ENCODE measurements around the gene ALCAM.

Gene ALCAM

GRCh38 chr3:105511031-105511430, 144.3 kb downstream of the ALCAM start:
- DNase-seq, result peak in 1 of 42 donors; percentile 12
- intact Hi-C loops (cut with DNase I), result no loop called here

GRCh38 chr3:105512061-105512460, 145.4 kb downstream of the ALCAM start:
- no peak for DNase-seq
- intact Hi-C loops (cut with DNase I), result no loop called here

- intact Hi-C loops (cut with DNase I), result no loop called here
- DNase-seq, result no peak
Measured at GRCh38 chr3:105513042-105513441, 146.3 kb downstream of the ALCAM start.

DNA sequence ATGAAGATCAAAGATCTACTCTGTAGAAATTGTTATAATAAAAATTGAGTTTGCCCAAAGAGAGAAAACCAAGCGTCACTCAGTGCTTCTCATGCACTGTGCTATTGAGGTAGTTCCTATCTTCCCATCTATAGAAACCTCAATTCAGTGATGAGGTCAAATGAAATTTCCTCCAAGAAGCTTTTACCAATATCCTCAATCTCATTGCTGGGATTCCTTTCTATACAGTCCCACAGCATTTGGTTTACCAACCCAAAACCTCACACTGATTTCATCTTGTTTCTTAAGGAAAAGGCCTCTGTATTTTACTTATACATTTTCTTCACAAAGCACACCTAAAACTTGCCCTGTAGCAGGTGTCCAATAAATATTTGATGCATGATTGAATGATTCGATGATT, 147.2 kb downstream of the ALCAM start:
- no peak for DNase-seq
- intact Hi-C loops (cut with DNase I), result no loop called here

DNA sequence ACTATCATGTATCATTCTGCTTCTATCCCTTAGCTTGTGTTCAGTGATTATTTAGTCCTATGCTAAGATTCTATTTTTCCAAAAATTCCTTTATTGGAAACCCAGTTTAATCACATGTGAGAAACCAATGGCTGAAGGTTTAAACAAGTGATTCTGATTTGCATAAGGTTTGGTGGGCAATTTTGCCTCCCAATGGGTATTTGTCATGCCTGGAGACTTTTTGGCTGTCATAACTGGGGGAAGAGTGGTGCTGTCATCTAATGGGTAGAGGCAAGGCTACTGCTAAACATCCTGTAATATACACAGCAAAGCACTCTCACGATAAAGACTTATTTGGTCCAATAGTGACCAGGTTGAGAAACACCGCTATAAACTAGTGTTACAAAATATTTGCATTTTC, 148.7 kb downstream of the ALCAM start:
- DNase-seq, result no peak
- intact Hi-C loops (cut with DNase I), result no loop called here

- intact Hi-C loops (cut with DNase I), result no loop called here
- peak in 11 of 42 donors; percentile 7 to 74 (median 36) for DNase-seq
Measured at GRCh38 chr3:105516972-105517371, 150.3 kb downstream of the ALCAM start.

- no peak for DNase-seq
- intact Hi-C loops (cut with DNase I), result loop anchor here (2.0 kb wide), 1 partner anchor 149 kb away; no protein-coding TSS in a partner anchor
Measured at GRCh38 chr3:105518203-105518602, 151.5 kb downstream of the ALCAM start.

DNA sequence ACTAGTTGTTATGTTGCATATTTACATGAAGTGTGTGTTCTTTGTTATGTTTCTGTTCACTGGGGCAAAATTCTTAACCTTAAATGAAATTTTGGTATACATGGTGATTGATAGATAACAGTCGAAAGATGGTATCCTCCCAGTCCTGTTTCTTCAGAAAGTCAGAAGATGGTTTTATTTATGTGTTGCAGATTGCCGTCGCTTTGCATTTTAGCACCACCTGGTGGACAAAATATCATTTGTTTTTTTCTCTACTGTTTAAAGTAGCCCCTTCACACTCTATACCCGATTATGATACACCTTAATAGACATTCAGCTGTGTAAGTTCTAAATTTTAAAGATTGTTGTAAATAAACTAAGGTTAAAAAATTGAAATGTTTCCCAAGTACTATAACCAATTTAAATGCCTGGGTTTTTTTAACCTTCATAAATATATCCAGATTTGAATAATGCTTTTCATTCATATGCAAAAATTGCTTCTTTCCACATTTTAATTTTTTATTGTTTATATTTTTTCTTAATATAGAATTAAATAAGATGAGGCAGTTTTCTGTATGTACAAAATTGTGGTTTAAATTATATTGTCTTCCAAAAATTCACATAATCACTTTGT, 152.2 kb downstream of the ALCAM start:
- peak in 19 of 42 donors; percentile 24 to 80 (median 47) for DNase-seq
- intact Hi-C loops (cut with DNase I), result loop anchor here (2.0 kb wide), 1 partner anchor 150 kb away; no protein-coding TSS in a partner anchor

- intact Hi-C loops (cut with DNase I), result no loop called here
- DNase-seq, result no peak
Measured at GRCh38 chr3:105521770-105522169, 155.1 kb downstream of the ALCAM start.

GRCh38 chr3:105523501-105523900, 156.8 kb downstream of the ALCAM start:
- no peak for DNase-seq
- intact Hi-C loops (cut with DNase I), result no loop called here

GRCh38 chr3:105525531-105525930, 158.8 kb downstream of the ALCAM start:
- intact Hi-C loops (cut with DNase I), result no loop called here
- DNase-seq, result no peak

DNA sequence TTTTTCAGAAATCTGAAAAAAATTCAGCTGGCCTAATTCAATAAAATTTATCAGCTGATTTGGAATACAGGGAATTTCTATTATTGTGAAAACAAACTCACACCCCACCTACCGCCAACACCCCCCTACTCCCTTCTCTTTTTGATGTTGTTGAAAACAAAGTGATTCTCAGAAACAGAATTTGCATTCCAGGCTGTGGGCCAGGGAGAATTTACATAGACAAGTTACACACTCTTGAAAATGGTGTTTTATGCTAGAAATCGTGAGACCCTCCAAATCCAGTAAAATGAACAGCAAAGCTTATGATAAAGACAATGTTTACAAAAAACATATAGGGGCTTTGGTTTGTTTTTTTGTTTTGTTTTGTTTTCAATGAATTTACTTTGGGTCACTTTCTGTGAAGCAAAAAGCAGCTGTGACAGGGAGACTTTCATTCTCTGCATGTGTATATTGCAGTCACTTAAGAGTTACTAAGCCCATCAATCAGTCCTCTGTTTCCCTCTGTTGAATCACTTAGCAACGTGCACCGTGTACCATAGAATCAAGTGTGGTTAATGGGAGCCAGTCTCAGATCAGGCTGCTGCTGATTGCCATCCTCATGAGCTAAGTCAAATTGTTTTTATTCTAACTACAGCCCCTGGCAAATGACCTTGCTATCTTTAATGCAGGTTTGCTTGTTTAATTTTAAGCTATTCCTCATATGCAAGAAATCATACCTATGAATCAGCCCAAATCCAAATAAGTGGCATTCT, 159.8 kb downstream of the ALCAM start:
- DNase-seq, result peak in 28 of 42 donors; percentile 12 to 82 (median 54)
- intact Hi-C loops (cut with DNase I), result no loop called here

GRCh38 chr3:105527535-105527934, 160.8 kb downstream of the ALCAM start:
- intact Hi-C loops (cut with DNase I), result no loop called here
- no peak for DNase-seq

DNA sequence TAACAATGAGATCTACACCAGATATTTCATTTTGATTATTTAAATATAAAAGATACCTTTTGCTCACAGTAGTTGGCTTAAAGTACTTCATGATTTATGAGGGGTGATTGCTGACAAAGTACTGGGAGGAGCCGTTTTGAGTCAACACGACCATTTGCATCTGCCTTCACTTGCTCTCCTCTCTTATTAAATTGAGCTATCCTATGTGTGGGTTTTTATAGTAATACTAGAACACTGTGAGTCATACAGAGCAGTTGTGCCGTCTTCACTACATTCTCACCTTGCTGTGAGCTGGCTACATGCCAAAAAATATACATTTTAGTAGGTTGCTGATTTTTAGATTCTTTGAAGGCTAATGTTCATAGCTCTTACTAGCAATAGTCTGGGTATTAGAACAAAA, 161.2 kb downstream of the ALCAM start:
- intact Hi-C loops (cut with DNase I), result no loop called here
- peak in 7 of 42 donors; percentile 12 to 65 (median 32) for DNase-seq

- intact Hi-C loops (cut with DNase I), result no loop called here
- no peak for DNase-seq
Measured at GRCh38 chr3:105528955-105529354, 162.2 kb downstream of the ALCAM start.

DNA sequence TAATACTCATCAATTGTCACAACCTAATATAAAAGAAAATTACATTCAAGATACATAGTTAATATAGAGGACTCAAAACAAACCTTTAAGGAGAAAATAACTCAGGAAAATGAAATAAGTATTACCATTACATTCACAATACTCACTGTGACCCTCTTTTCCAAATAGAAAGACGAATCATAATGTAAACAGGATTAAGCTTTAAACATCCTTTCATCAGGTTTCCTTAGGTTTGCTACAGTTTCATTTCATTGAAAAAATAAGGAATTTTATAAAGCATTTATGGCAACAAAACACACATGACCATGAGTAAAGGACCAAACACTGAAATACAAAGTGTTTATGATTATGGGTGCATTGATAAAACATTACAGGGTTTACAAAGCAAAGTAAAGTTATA, 162.7 kb downstream of the ALCAM start:
- intact Hi-C loops (cut with DNase I), result no loop called here
- DNase-seq, result no peak

DNA sequence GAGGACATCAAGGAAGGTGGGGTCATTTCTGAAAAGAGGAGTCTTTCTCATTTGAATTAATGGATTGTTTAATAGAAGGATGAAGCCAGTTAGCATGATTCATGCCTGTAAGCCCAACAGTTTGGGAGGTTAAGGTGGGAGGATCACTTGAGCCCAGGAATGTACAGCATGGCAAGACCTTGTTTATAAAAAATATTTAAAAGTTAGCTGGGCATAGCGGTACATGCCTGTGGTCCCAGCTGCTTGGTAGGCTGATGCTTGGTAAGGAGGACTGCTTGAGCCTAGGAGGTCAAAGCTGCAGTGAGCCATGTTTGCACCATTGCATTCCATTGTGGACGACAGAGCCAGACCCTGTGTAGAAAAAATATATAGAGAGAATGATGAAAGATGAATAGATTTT, 165.5 kb downstream of the ALCAM start:
- no peak for DNase-seq
- intact Hi-C loops (cut with DNase I), result no loop called here

GRCh38 chr3:105533960-105534359, 167.3 kb downstream of the ALCAM start:
- DNase-seq, result no peak
- intact Hi-C loops (cut with DNase I), result no loop called here

GRCh38 chr3:105534491-105534890, 167.8 kb downstream of the ALCAM start:
- no peak for DNase-seq
- intact Hi-C loops (cut with DNase I), result no loop called here

- no peak for DNase-seq
- intact Hi-C loops (cut with DNase I), result no loop called here
Measured at GRCh38 chr3:105537371-105538080, 170.8 kb downstream of the ALCAM start.

All from head of caudate nucleus (tissue), 42 donors.